ENCODE measurements around the gene REG4. TPM values are rescaled to one million over a fixed set of nuclear protein-coding genes. Genes with fewer than 3 reads are reported as not detected.
"Not testable (repeated sequence)": the region's sequence is repeated elsewhere in the genome, so short reads cannot be mapped to it uniquely, and the experiment has no call there.

The REG4 gene
- polyA plus RNA-seq, 1 of the 3 experiments (the other 2 are of a cell fraction) = not detected

- WGBS (ENCODE audit: low lambda C conversion rate) = 40% methylated on average over 3 of the region's 3 CpGs
- Histone ChIP-seq H3K9me2 (no peaks in the 10 kb centered on the region), H2AFZ (ENCODE audit: low read depth) (no peak overlapping the region), H3K9ac (no peak overlapping the region), H3F3A (replicated peaks; ENCODE audit: insufficient read depth) (no peaks in the 10 kb centered on the region), H3K27me3 (ENCODE audit: insufficient read depth) (no peaks in the 10 kb centered on the region; the same call in 1 of the 2 replicates), H3K4me3 (ENCODE audit: low read depth in 2 of 2, low read length in 1 of 2) (no peak overlapping the region), H3K4me1 (ENCODE audit: control insufficient read depth in 1 of 2, insufficient read depth in 2 of 2, low read depth in 1 of 2, low read length in 1 of 2) (no peaks in the 10 kb centered on the region), H3K79me2 (ENCODE audit: insufficient read depth) (no peaks in the 10 kb centered on the region), H3K9me3 (no peaks in the 10 kb centered on the region), H3K36me3 (replicated peaks in 1 of 2; ENCODE audit: control insufficient read depth in 1 of 2, insufficient read depth in 2 of 2, low read length in 1 of 2) (no peaks in the 10 kb centered on the region), H3K27ac (ENCODE audit: low read depth in 2 of 2, low read length in 1 of 2) (no peak overlapping the region), H4K20me1 (ENCODE audit: insufficient read depth) (no peaks in the 10 kb centered on the region), H3K4me2 (no peak overlapping the region)
- no peak for TF ChIP-seq EZH2phosphoT487 (IDR thresholded peaks at IDR 0.05; ENCODE audit: borderline replicate concordance, low read depth)
- TF ChIP-seq USF1 (IDR thresholded peaks at IDR 0.05; ENCODE audit: borderline replicate concordance, low read depth) = no peak
- no peak for TF ChIP-seq NFIC (IDR thresholded peaks at IDR 0.05; ENCODE audit: borderline replicate concordance)
- TF ChIP-seq POLR2AphosphoS5 (IDR thresholded peaks at IDR 0.05; ENCODE audit: low read depth, low read length) = no peak
- TF ChIP-seq RFX5 (IDR thresholded peaks at IDR 0.05; ENCODE audit: low read length) = no peak
- CTCF ChIA-PET = no interaction called here
- POLR2A ChIA-PET = no interaction called here
- DNase-seq = no peak
Measured at GRCh38 chr1:119831027-119831426, 19.8 kb upstream of the REG4 start.

- Histone ChIP-seq H3K9me2 (no peaks in the 10 kb centered on the region), H3F3A (replicated peaks; ENCODE audit: insufficient read depth) (no peaks in the 10 kb centered on the region), H3K4me2 (no peak overlapping the region), H3K36me3 (replicated peaks in 1 of 2; ENCODE audit: control insufficient read depth in 1 of 2, insufficient read depth in 2 of 2, low read length in 1 of 2) (no peaks in the 10 kb centered on the region), H3K79me2 (ENCODE audit: insufficient read depth) (no peaks in the 10 kb centered on the region), H2AFZ (ENCODE audit: low read depth) (no peak overlapping the region), H3K4me1 (ENCODE audit: control insufficient read depth in 1 of 2, insufficient read depth in 2 of 2, low read depth in 1 of 2, low read length in 1 of 2) (no peaks in the 10 kb centered on the region), H3K9ac (no peak overlapping the region), H3K27me3 (ENCODE audit: insufficient read depth) (no peaks in the 10 kb centered on the region; the same call in 1 of the 2 replicates), H3K27ac (ENCODE audit: low read depth in 2 of 2, low read length in 1 of 2) (no peak overlapping the region), H3K4me3 (ENCODE audit: low read depth in 2 of 2, low read length in 1 of 2) (no peak overlapping the region), H4K20me1 (ENCODE audit: insufficient read depth) (no peaks in the 10 kb centered on the region), H3K9me3 (no peaks in the 10 kb centered on the region)
- TF ChIP-seq TEAD4 (IDR thresholded peaks at IDR 0.05; ENCODE audit: borderline replicate concordance, insufficient read depth) (no peak), JUND (IDR thresholded peaks at IDR 0.05) (no peak), REST (IDR thresholded peaks at IDR 0.05; ENCODE audit: low read depth, low read length) (no peak), ZBTB33 (IDR thresholded peaks at IDR 0.05; ENCODE audit: borderline replicate concordance, low read depth) (no peak), NFIC (IDR thresholded peaks at IDR 0.05; ENCODE audit: borderline replicate concordance) (no peak), GATA2 (CRISPR knock-in tag; IDR thresholded peaks at IDR 0.05) (no peak)
- no peak for DNase-seq
- WGBS (ENCODE audit: low lambda C conversion rate) = 74% methylated on average over 4 of the region's 4 CpGs
- ChIA-PET POLR2A (no interaction called here), CTCF (interaction anchor here (1.1 kb wide), 1 partner anchor 18 kb away, joined by 3 read pairs; no protein-coding TSS in a partner anchor)
Measured at GRCh38 chr1:119829625-119830024, 18.4 kb upstream of the REG4 start.

- H3K4me2 ChIP-seq, DNase-seq, POLR2A ChIA-PET: not testable (repeated sequence)
Measured at GRCh38 chr1:119829006-119829405, 17.7 kb upstream of the REG4 start.

More at GRCh38 chr1:119829006-119829405, 17.7 kb upstream of the REG4 start:
- H3K27me3 ChIP-seq (ENCODE audit: insufficient read depth); H3K4me1 ChIP-seq (ENCODE audit: control insufficient read depth in 1 of 2, insufficient read depth in 2 of 2, low read depth in 1 of 2, low read length in 1 of 2); H3K4me3 ChIP-seq (ENCODE audit: low read depth in 2 of 2, low read length in 1 of 2); H3K27ac ChIP-seq (ENCODE audit: low read depth in 2 of 2, low read length in 1 of 2); H3K9me2 ChIP-seq; CTCF ChIA-PET; H3K36me3 ChIP-seq (replicated peaks in 1 of 2; ENCODE audit: control insufficient read depth in 1 of 2, insufficient read depth in 2 of 2, low read length in 1 of 2); H3K79me2 ChIP-seq (ENCODE audit: insufficient read depth); H2AFZ ChIP-seq (ENCODE audit: low read depth); H3K9me3 ChIP-seq; H3K9ac ChIP-seq; H4K20me1 ChIP-seq (ENCODE audit: insufficient read depth); H3F3A ChIP-seq (replicated peaks; ENCODE audit: insufficient read depth): not testable (repeated sequence)

Data from SK-N-SH (cell line).